ENCODE measurements around the gene CRPPA.

The CRPPA gene

DNA sequence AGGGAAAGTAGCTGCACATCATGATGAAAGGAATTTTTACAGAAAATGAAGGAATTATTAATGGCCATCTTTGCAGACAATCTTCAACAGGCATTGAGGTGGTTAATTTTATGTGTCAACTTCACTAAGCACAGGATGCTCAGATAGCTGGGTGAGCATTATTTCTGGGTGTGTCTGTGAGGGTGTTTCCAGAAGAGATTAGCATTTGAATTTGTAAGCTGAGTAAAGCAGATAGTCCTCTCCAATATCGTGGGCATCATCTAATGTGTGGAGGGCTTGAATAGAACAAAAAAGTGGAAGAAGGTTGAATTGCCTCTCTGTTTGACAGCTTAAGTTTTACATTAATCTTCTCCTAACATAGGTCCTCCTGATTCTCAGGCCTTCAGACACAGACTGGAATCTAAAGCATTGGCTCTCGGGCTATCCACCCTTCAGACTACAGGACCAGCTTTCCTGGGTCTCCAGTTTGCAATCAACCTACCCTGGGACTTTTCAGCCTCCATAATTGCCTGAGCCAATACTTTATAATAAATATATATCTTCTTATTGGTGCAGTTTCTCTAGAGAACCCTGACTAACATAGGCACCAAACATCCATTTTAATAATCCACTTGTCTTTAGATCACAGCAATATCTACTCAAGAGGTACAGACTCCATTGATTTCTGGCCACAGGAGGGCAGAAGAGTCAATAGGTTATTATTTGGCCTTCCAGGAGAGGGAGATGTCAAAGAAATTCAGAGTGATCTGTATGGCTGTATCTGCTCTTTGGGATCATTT is 10.5 kb upstream of the CRPPA start:
- Histone ChIP-seq H3K4me2 (ENCODE audit: low read depth, low read length, poor library complexity, severe bottlenecking) (no peak overlapping the region), H3K36me3 (ENCODE audit: insufficient read depth, low read length) (no peaks in the 10 kb centered on the region), H3K27me3 (ENCODE audit: insufficient read depth, low read length, poor library complexity, severe bottlenecking) (no peaks in the 10 kb centered on the region)

DNA sequence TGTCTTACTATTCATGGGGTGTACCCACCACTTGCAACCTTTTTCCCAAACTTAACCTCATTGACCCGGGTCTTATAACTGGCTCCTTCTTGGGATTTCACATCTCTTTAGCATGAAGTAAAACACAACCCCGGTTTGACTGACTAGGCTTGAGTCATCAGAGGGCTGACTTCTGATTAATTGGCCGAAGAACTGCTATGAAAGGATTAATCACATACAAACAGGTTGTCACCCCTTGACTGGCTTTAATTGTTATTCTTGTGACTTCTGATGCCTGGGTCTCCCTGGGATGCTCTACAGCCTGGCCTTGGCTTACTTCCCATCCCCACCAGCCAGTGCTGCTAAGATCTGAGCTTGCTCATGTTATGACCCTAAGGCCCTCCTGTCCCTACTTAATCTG is 8.8 kb upstream of the CRPPA start:
- H2AFZ ChIP-seq (ENCODE audit: low read length), result no peak overlapping the region
- H3K9ac ChIP-seq (ENCODE audit: low read depth, low read length, poor library complexity, severe bottlenecking), result no peak overlapping the region
- TF ChIP-seq, protein P1, sequence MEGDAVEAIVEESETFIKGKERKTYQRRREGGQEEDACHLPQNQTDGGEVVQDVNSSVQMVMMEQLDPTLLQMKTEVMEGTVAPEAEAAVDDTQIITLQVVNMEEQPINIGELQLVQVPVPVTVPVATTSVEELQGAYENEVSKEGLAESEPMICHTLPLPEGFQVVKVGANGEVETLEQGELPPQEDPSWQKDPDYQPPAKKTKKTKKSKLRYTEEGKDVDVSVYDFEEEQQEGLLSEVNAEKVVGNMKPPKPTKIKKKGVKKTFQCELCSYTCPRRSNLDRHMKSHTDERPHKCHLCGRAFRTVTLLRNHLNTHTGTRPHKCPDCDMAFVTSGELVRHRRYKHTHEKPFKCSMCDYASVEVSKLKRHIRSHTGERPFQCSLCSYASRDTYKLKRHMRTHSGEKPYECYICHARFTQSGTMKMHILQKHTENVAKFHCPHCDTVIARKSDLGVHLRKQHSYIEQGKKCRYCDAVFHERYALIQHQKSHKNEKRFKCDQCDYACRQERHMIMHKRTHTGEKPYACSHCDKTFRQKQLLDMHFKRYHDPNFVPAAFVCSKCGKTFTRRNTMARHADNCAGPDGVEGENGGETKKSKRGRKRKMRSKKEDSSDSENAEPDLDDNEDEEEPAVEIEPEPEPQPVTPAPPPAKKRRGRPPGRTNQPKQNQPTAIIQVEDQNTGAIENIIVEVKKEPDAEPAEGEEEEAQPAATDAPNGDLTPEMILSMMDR (conservative IDR thresholded peaks at IDR 0.05; ENCODE audit: low read length), result no peak
- TF ChIP-seq EZH2phosphoT487 (IDR thresholded peaks at IDR 0.05; ENCODE audit: borderline replicate concordance), result no peak

More for the DNA sequence above, 10.5 kb upstream of the CRPPA start:
- H2AFZ ChIP-seq (ENCODE audit: low read length), result no peak overlapping the region
- no peaks in the 10 kb centered on the region for H3F3A ChIP-seq (ENCODE audit: low read depth)
- H3K4me1 ChIP-seq (ENCODE audit: insufficient read depth, low read length, poor library complexity, severe bottlenecking), result peaks cover 14% of the 10 kb centered on the region
- no peaks in the 10 kb centered on the region for H4K20me1 ChIP-seq (ENCODE audit: insufficient read depth, low read length, poor library complexity, severe bottlenecking)
- no peak for TF ChIP-seq EZH2phosphoT487 (IDR thresholded peaks at IDR 0.05; ENCODE audit: borderline replicate concordance)
- TF ChIP-seq, protein P1 (conservative IDR thresholded peaks at IDR 0.05; ENCODE audit: low read length), result peak; percentile 79
- H3K79me2 ChIP-seq (ENCODE audit: insufficient read depth, low read length), result no peaks in the 10 kb centered on the region
- H3K9ac ChIP-seq (ENCODE audit: low read depth, low read length, poor library complexity, severe bottlenecking), result no peak overlapping the region
- H3K9me3 ChIP-seq (ENCODE audit: insufficient read depth, low read depth, low read length), result no peaks in the 10 kb centered on the region
- H3K4me3 ChIP-seq (ENCODE audit: low read length, poor library complexity, severe bottlenecking), result no peak overlapping the region
- no peaks in the 10 kb centered on the region for H3K9me2 ChIP-seq (replicated peaks; ENCODE audit: low read depth, low read length)

DNA sequence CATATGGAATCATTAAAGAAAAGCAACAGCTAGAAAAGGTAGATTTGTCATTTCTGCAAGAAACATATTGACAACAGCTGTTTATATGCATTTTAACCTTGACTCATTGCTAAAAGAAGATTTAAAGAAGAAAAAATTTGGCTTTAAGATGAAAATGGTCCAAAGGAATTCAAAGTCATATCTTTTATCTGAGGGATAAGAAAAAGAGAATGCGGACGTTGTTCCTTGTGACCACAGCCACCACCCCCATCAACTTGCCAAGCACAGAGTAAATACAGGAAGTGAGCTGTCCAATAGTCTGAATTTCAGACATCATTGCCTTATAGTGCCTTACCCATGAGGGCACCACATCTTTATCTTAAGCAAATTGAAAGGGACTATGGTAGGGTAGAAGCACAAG is 7.3 kb upstream of the CRPPA start:
- Histone ChIP-seq H3K79me2 (ENCODE audit: insufficient read depth, low read length) (no peaks in the 10 kb centered on the region), H3K27me3 (ENCODE audit: insufficient read depth, low read length, poor library complexity, severe bottlenecking) (no peaks in the 10 kb centered on the region), H3K4me2 (ENCODE audit: low read depth, low read length, poor library complexity, severe bottlenecking) (no peak overlapping the region), H3K9me2 (replicated peaks; ENCODE audit: low read depth, low read length) (no peaks in the 10 kb centered on the region), H3K4me3 (ENCODE audit: low read length, poor library complexity, severe bottlenecking) (no peak overlapping the region), H3K9ac (ENCODE audit: low read depth, low read length, poor library complexity, severe bottlenecking) (no peak overlapping the region), H3K36me3 (ENCODE audit: insufficient read depth, low read length) (no peaks in the 10 kb centered on the region), H3K9me3 (ENCODE audit: insufficient read depth, low read depth, low read length) (no peaks in the 10 kb centered on the region), H2AFZ (ENCODE audit: low read length) (peak overlapping the region; percentile 51; the same call in 1 of the 2 replicates), H3K4me1 (ENCODE audit: insufficient read depth, low read length, poor library complexity, severe bottlenecking) (peaks cover 11% of the 10 kb centered on the region), H3F3A (ENCODE audit: low read depth) (no peaks in the 10 kb centered on the region), H4K20me1 (ENCODE audit: insufficient read depth, low read length, poor library complexity, severe bottlenecking) (no peaks in the 10 kb centered on the region)
- no peak for TF ChIP-seq EZH2phosphoT487 (IDR thresholded peaks at IDR 0.05; ENCODE audit: borderline replicate concordance)
- TF ChIP-seq, protein P1 (conservative IDR thresholded peaks at IDR 0.05; ENCODE audit: low read length), result no peak

More for the DNA sequence above, 8.8 kb upstream of the CRPPA start:
- Histone ChIP-seq H3K9me2 (replicated peaks; ENCODE audit: low read depth, low read length) (no peaks in the 10 kb centered on the region), H4K20me1 (ENCODE audit: insufficient read depth, low read length, poor library complexity, severe bottlenecking) (no peaks in the 10 kb centered on the region), H3K79me2 (ENCODE audit: insufficient read depth, low read length) (no peaks in the 10 kb centered on the region), H3K4me2 (ENCODE audit: low read depth, low read length, poor library complexity, severe bottlenecking) (no peak overlapping the region), H3K36me3 (ENCODE audit: insufficient read depth, low read length) (no peaks in the 10 kb centered on the region), H3K9me3 (ENCODE audit: insufficient read depth, low read depth, low read length) (no peaks in the 10 kb centered on the region), H3K4me3 (ENCODE audit: low read length, poor library complexity, severe bottlenecking) (no peak overlapping the region), H3F3A (ENCODE audit: low read depth) (no peaks in the 10 kb centered on the region), H3K4me1 (ENCODE audit: insufficient read depth, low read length, poor library complexity, severe bottlenecking) (peaks cover 14% of the 10 kb centered on the region), H3K27me3 (ENCODE audit: insufficient read depth, low read length, poor library complexity, severe bottlenecking) (no peaks in the 10 kb centered on the region)
